Ishikawa (cell line): ENCODE measurements around the gene FMNL1.

Experiments
- CEBPB ChIP-seq: IDR thresholded peaks from 2 replicates; pipeline ENCODE4 v1.6.1; 2012
- CREB1 ChIP-seq: IDR thresholded peaks from 2 replicates; pipeline ENCODE4 v1.6.1; 2012; ENCODE audit warnings: low read depth
- EGR1 ChIP-seq: IDR thresholded peaks from 2 replicates; pipeline ENCODE4 v1.6.1; 2012
- EP300 ChIP-seq: IDR thresholded peaks from 2 replicates; pipeline ENCODE4 v1.6.1; 2012; ENCODE audit warnings: borderline replicate concordance
- NFIC ChIP-seq: IDR thresholded peaks from 2 replicates; pipeline ENCODE4 v1.6.1; 2012
- TEAD4 ChIP-seq: IDR thresholded peaks from 2 replicates; pipeline ENCODE4 v1.6.1; 2012
- TF ChIP-seq, protein P1 (sequence below): IDR thresholded peaks from 2 replicates; pipeline ENCODE4 v1.6.1; 2012
- TF ChIP-seq, protein P2 (sequence below): IDR thresholded peaks from 2 replicates; pipeline ENCODE4 v1.6.1; 2012; ENCODE audit warnings: low read depth, mild to moderate bottlenecking

DNA sequence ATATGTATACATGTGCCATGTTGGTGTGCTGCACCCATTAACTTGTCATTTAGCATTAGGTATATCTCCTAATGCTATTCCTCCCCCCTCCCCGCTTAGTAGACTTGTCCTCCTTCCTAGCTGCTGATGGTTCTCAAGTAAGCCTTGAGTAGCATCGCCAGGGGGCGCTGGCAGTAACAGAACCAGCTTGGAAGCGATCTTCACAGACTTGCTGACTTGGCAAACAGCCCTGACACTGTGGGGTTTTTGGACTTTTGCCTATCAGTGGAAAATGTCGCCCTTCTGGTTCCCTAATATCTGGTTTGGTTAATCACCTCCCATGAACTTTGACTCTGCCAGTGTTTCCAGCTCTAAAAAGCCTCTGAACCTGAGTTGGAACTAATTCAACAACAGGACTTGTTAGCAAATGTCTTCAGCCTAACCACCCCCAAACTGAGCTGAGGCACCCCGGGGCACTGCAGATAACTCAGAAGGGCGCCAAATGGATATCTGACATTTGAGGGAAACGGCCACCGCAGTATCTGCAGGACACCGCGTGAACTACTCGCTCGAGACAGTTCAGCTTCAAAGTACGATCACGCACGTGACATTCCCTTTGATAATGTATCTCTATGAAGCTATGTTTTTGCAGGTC is 55.6 kb downstream of the FMNL1 start:
- TF ChIP-seq, protein P1, sequence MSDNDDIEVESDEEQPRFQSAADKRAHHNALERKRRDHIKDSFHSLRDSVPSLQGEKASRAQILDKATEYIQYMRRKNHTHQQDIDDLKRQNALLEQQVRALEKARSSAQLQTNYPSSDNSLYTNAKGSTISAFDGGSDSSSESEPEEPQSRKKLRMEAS: no peak
- no peak for TF ChIP-seq EP300
- TF ChIP-seq, protein P2, sequence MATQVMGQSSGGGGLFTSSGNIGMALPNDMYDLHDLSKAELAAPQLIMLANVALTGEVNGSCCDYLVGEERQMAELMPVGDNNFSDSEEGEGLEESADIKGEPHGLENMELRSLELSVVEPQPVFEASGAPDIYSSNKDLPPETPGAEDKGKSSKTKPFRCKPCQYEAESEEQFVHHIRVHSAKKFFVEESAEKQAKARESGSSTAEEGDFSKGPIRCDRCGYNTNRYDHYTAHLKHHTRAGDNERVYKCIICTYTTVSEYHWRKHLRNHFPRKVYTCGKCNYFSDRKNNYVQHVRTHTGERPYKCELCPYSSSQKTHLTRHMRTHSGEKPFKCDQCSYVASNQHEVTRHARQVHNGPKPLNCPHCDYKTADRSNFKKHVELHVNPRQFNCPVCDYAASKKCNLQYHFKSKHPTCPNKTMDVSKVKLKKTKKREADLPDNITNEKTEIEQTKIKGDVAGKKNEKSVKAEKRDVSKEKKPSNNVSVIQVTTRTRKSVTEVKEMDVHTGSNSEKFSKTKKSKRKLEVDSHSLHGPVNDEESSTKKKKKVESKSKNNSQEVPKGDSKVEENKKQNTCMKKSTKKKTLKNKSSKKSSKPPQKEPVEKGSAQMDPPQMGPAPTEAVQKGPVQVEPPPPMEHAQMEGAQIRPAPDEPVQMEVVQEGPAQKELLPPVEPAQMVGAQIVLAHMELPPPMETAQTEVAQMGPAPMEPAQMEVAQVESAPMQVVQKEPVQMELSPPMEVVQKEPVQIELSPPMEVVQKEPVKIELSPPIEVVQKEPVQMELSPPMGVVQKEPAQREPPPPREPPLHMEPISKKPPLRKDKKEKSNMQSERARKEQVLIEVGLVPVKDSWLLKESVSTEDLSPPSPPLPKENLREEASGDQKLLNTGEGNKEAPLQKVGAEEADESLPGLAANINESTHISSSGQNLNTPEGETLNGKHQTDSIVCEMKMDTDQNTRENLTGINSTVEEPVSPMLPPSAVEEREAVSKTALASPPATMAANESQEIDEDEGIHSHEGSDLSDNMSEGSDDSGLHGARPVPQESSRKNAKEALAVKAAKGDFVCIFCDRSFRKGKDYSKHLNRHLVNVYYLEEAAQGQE: no peak
- TF ChIP-seq CEBPB: no peak
- TF ChIP-seq CREB1: no peak
- TF ChIP-seq NFIC: peak; percentile 92
- no peak for TF ChIP-seq EGR1
- peak; percentile 16; the same call in 1 of the 2 replicates for TF ChIP-seq TEAD4
